ES-I3 (cell line): ENCODE measurements around the gene PTPRE.

Source experiments
- H3K36me3 ChIP-seq: 2 replicates; pipeline ENCODE4 v1.6.1; 2013; ENCODE audit warnings: mild to moderate bottlenecking, low read length, control low read depth, moderate library complexity; ENCODE audit not compliant: insufficient read depth
- H3K4me1 ChIP-seq: 2 replicates; pipeline ENCODE4 v1.6.1; 2013; ENCODE audit warnings: mild to moderate bottlenecking, control low read depth, low read length; ENCODE audit not compliant: insufficient read depth
- H3K9ac ChIP-seq: 2 replicates; pipeline ENCODE4 v1.6.1; 2013; ENCODE audit warnings: low read depth, mild to moderate bottlenecking, low read length, moderate library complexity
- H3K9me3 ChIP-seq: 2 replicates; pipeline ENCODE4 v1.6.1; 2013; ENCODE audit warnings: mild to moderate bottlenecking, low read length, moderate library complexity; ENCODE audit not compliant: control insufficient read depth, insufficient read depth

Gene PTPRE

GRCh38 chr10:128114901-128115300, 208.0 kb downstream of the PTPRE start:
- Histone ChIP-seq H3K4me1 (no peaks in the 10 kb centered on the region), H3K9me3 (no peaks in the 10 kb centered on the region), H3K36me3 (peaks cover 60% of the 10 kb centered on the region), H3K9ac (no peak overlapping the region)

- H3K9ac ChIP-seq = no peak overlapping the region
- H3K36me3 ChIP-seq = peaks cover 58% of the 10 kb centered on the region
- no peaks in the 10 kb centered on the region for H3K4me1 ChIP-seq
- H3K9me3 ChIP-seq = no peaks in the 10 kb centered on the region
Observed at GRCh38 chr10:128115356-128115755, 208.5 kb downstream of the PTPRE start.

DNA sequence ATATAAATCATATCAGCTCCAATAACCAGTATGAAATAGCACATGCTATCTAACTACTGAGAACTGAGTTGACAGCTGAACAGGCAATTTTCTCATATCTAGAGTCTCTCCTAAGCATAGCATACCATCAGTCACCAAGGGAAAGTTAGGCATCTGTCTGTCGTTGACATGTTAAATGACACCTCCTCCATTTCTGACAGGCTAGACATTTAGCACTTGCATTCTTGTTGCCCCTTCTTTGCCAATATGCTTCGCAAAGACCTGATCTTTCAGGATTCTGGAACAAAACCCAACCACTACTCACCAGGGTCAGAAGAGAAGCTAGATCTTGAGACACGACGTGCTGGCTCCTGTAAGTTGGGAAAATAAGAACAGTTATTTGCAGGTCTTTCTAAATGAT, 209.3 kb downstream of the PTPRE start:
- no peaks in the 10 kb centered on the region for H3K4me1 ChIP-seq
- no peak overlapping the region for H3K9ac ChIP-seq
- no peaks in the 10 kb centered on the region for H3K9me3 ChIP-seq
- peaks cover 55% of the 10 kb centered on the region for H3K36me3 ChIP-seq

GRCh38 chr10:128116851-128117615, 210.1 kb downstream of the PTPRE start:
- H3K4me1 ChIP-seq = no peaks in the 10 kb centered on the region
- H3K9me3 ChIP-seq = no peaks in the 10 kb centered on the region
- H3K36me3 ChIP-seq = peaks cover 48% of the 10 kb centered on the region
- no peak overlapping the region for H3K9ac ChIP-seq

- Histone ChIP-seq H3K36me3 (peaks cover 15% of the 10 kb centered on the region; the same call in 1 of the 2 replicates), H3K4me1 (peaks cover 2% of the 10 kb centered on the region; the same call in 1 of the 2 replicates), H3K9me3 (no peaks in the 10 kb centered on the region), H3K9ac (no peak overlapping the region)
Observed at GRCh38 chr10:128121750-128122412, 215.0 kb downstream of the PTPRE start.

DNA sequence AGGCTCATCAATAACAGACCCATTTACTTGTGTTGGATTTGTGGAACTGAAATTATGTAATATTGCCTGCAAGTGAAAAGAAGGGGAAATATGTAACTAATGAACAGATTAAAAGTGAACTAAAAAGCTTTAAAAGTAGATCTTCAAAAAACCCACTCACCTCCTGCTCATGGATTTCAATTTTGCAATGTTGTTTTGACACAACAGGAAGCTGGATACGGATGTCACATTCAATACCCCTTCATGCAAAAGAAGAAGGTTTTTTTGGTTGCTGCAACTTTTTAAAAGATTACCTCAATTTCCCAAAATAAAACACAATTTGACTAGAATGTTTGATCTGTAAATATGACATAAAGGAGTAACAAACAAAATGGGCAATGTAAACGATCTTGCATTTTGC, 216.0 kb downstream of the PTPRE start:
- Histone ChIP-seq H3K4me1 (peaks cover 2% of the 10 kb centered on the region; the same call in 1 of the 2 replicates), H3K36me3 (peaks cover 12% of the 10 kb centered on the region; the same call in 1 of the 2 replicates)

GRCh38 chr10:128123846-128124245, 216.9 kb downstream of the PTPRE start:
- H3K36me3 ChIP-seq = peaks cover 6% of the 10 kb centered on the region; the same call in 1 of the 2 replicates
- no peak overlapping the region for H3K9ac ChIP-seq
- peaks cover 2% of the 10 kb centered on the region; the same call in 1 of the 2 replicates for H3K4me1 ChIP-seq
- H3K9me3 ChIP-seq = no peaks in the 10 kb centered on the region

More for the DNA sequence above, 216.0 kb downstream of the PTPRE start:
- Histone ChIP-seq H3K9me3 (no peaks in the 10 kb centered on the region), H3K9ac (no peak overlapping the region)

DNA sequence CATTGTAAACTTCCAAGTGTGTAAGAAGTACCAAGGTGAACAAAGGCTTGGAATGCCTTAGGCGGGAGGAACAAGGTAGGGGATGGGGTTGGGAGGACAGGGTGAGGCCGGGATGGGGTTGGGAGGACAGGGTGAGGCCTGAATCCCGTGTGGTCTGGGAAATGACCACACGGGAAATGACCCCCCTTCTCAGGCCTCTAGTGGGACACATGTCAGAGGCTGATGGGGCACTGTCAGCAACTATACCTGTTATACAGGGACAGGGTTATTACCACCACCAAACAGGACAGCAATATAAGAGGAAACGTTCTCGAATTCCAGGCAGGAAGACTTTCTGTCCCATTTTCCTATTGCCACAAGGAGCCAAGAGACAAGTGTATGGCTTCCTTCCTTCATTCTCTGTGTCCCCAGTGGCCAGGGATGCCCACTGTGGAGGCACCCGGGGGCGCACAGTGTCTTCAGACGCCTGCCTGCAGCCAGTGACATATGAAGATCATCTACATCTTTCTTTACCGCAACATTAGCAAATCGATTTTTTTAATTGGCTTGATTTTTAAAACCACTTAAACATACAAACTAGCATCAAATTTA, 218.0 kb downstream of the PTPRE start:
- no peaks in the 10 kb centered on the region for H3K36me3 ChIP-seq
- H3K4me1 ChIP-seq = peaks cover 2% of the 10 kb centered on the region; the same call in 1 of the 2 replicates
- no peaks in the 10 kb centered on the region for H3K9me3 ChIP-seq
- peak overlapping the region; percentile 90 for H3K9ac ChIP-seq

DNA sequence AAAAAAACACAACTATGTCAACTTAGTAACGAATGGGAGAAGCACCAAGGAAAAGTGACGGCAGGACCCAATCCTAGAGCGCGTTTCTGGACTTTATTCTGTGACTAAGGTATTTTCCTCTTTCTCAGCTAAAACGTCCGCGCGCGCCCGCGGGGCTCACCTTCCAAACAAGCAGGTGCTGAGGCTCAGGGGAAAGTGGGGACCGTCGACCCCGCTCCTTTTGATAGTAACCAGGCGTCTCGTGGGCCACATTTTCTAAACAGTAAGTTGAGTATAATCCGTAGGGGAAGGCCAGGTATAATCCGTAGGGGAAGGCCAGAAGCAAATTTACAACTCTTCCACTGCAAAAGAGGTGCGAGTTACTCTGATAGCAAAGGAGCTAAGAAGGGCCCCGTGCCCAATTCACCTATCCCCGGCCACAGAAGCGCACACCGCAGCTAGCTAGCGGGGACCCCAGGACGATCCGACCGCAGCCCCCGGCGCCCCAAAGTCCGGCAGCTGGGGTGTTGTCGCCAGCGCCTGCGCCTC, 218.6 kb downstream of the PTPRE start:
- Histone ChIP-seq H3K4me1 (peaks cover 2% of the 10 kb centered on the region; the same call in 1 of the 2 replicates), H3K9me3 (no peaks in the 10 kb centered on the region), H3K9ac (peak overlapping the region; percentile 90), H3K36me3 (no peaks in the 10 kb centered on the region)

- no peaks in the 10 kb centered on the region for H3K9me3 ChIP-seq
- H3K9ac ChIP-seq = peak within 1 kb of the TSS; percentile 90
- peaks cover 2% of the 10 kb centered on the region; the same call in 1 of the 2 replicates for H3K4me1 ChIP-seq
- H3K36me3 ChIP-seq = no peaks in the 10 kb centered on the region
Observed at GRCh38 chr10:128125944-128126764, 219.3 kb downstream of the PTPRE start, which contains the start of gene MKI67. TSS of gene MKI67 (minus strand) at chr10:128126423. CDS start at chr10:128125667, 756 bp downstream.

DNA sequence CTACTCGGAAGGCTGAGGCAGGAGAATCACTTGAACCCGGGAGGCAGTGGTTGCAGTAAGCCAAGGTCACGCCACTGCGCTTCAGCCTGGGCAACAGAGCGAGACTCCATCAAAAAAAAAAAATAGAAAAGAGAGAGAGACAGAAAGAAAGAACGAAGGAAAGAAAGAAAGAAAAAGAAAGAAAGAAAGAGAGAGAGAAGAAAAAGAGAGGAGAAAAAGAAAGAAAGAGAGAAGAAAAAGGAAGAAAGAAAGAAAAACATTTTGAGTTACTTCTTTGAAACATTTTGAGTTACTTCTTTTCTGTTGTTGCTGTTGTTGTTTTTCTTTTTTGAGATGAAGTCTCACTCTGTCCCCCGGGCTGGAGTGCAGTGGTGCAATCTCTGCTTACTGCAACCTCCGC, 221.7 kb downstream of the PTPRE start:
- H3K9me3 ChIP-seq = no peaks in the 10 kb centered on the region
- H3K36me3 ChIP-seq = no peaks in the 10 kb centered on the region
- peaks cover 2% of the 10 kb centered on the region; the same call in 1 of the 2 replicates for H3K4me1 ChIP-seq
- H3K9ac ChIP-seq = no peak overlapping the region

DNA sequence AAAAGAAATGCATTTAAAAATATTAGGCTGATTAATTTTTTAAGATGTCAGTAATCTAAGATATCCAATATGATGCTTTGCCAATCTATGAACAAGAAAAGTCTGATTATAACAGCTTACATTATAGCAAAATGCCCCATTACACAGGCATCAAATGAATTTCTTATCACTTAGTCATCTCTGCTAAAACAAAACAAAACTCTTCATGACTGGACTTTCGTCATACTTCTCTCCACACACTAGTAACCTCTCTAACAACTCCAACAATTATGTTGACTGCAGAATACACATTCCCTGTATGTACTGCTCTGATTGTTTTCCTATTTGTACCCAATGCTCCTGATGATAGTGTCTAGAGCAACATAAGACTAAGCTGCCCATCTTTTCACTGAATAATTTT, 223.1 kb downstream of the PTPRE start:
- Histone ChIP-seq H3K36me3 (no peaks in the 10 kb centered on the region), H3K9me3 (no peaks in the 10 kb centered on the region), H3K9ac (no peak overlapping the region), H3K4me1 (no peaks in the 10 kb centered on the region)
